K562 (cell line): ENCODE results near the gene ZMYND8. TPM values are rescaled to one million over a fixed set of nuclear protein-coding genes. Genes with fewer than 3 reads are reported as not detected.

Experiments
- ARID1B ChIP-seq: fragments of 450-650 bp; IDR thresholded peaks from 2 replicates; pipeline ENCODE4 v1.6.1; 2016; ENCODE audit warnings: antibody characterized with exemption, mild to moderate bottlenecking, inconsistent platforms
- CEBPG ChIP-seq, 3 experiments: fragments of 200-800 bp in 1 of 3; sonication (Bioruptor generic) in 1 of 3; sonication (generic) in 1 of 3; formaldehyde crosslinking in 1 of 3; IDR thresholded peaks in 2 of 3; conservative IDR thresholded peaks in 1 of 3; 2 replicates each; pipeline versions ENCODE4 v1.6.1 to v1.8.0; 2016 to 2022; ENCODE audit warnings: missing compliant biosample characterization in 2 of 3, missing genetic modification characterization in 2 of 3, mild to moderate bottlenecking in 1 of 3, missing genetic modification reagents in 1 of 3
- E2F8 ChIP-seq: fragments of 450-650 bp; IDR thresholded peaks from 2 replicates; pipeline ENCODE4 v1.7.1; 2018; ENCODE audit warnings: mild to moderate bottlenecking, low read depth; ENCODE audit not compliant: partially characterized antibody
- E4F1 ChIP-seq: fragments of 250-450 bp; sonication (Bioruptor Pico); IDR thresholded peaks from 2 replicates; pipeline ENCODE4 v1.5.0; 2021; ENCODE audit warnings: mild to moderate bottlenecking, borderline replicate concordance
- EP400 ChIP-seq: fragments of 450-650 bp; IDR thresholded peaks from 2 replicates; pipeline ENCODE4 v1.6.1; 2017; ENCODE audit warnings: antibody characterized with exemption, mild to moderate bottlenecking, moderate library complexity
- ESRRB ChIP-seq: fragments of 250-450 bp; sonication (Bioruptor Pico); IDR thresholded peaks from 2 replicates; pipeline ENCODE4 v1.5.0; 2020; ENCODE audit warnings: mild to moderate bottlenecking, moderate library complexity, borderline replicate concordance
- JUN ChIP-seq, 2 experiments: sonication (generic) in 1 of 2; formaldehyde crosslinking in 1 of 2; IDR thresholded peaks; 2 replicates each; pipeline versions ENCODE4 v1.6.1 to v1.8.0; 2012 to 2022; ENCODE audit warnings: borderline replicate concordance in 2 of 2, mild to moderate bottlenecking in 2 of 2, improper control_type of control experiment in 1 of 2, low read depth in 1 of 2, low read length in 1 of 2, missing genetic modification reagents in 1 of 2
- PML ChIP-seq: IDR thresholded peaks from 2 replicates; pipeline ENCODE4 v1.6.1; 2012; ENCODE audit warnings: low read length, inconsistent platforms
- SMARCA5 ChIP-seq: fragments of 450-650 bp; IDR thresholded peaks from 2 replicates; pipeline ENCODE4 v1.6.1; 2016
- THRAP3 ChIP-seq: fragments of 450-650 bp; IDR thresholded peaks from 2 replicates; pipeline ENCODE4 v1.6.1; 2016; ENCODE audit warnings: mild to moderate bottlenecking, inconsistent platforms, borderline replicate concordance
- YY1 ChIP-seq, 3 experiments: IDR thresholded peaks; 2 replicates each; pipeline ENCODE4 v1.6.1; 2011; ENCODE audit warnings: low read length in 2 of 3, mild to moderate bottlenecking in 2 of 3, moderate library complexity in 2 of 3, borderline replicate concordance in 1 of 3, control low read depth in 1 of 3, low read depth in 1 of 3; ENCODE audit not compliant: insufficient read depth in 3 of 3, insufficient replicate concordance in 2 of 3, control insufficient read depth in 1 of 3, insufficient read length in 1 of 3; ENCODE audit errors: extremely low read depth in 1 of 3
- polyA plus RNA-seq, 8 experiments: library from polyadenylated mRNA; depleted of rRNA in 4 of 8; stranded (reverse) in 5 of 8; unstranded in 3 of 8; fragments of >200 nt; fragmentation: Nextera tagmentation in 2 of 8; fragmentation: Illumina TruSeq in 1 of 8; extraction: Ambion mirVana in 2 of 8; extraction: Trizol in 1 of 8; gene quantifications; 2 replicates each; pipeline versions ENCODE4 v1.2.1 to v1.2.3, GENCODE V29; 2011 to 2014; ENCODE audit warnings: inconsistent platforms in 1 of 8, missing spikeins in 1 of 8
- total RNA-seq, 7 experiments: library from RNA; depleted of rRNA in 6 of 7; stranded (reverse); fragments of >200 nt in 6 of 7; fragmentation: Illumina TruSeq in 2 of 7; extraction: Trizol in 2 of 7; gene quantifications; 2 replicates each; pipeline versions ENCODE4 v1.2.1 to v1.2.3, GENCODE V29; 2011 to 2021; ENCODE audit warnings: low replicate concordance in 1 of 7
- TF ChIP-seq, protein P1 (sequence below): fragments of 250-450 bp; sonication (Bioruptor Pico); IDR thresholded peaks from 2 replicates; pipeline ENCODE4 v1.4.0; 2020
- TF ChIP-seq, protein P2 (sequence below): IDR thresholded peaks from 2 replicates; pipeline ENCODE4 v1.6.1; 2011; ENCODE audit not compliant: insufficient read length; ENCODE audit errors: extremely low read depth

The ZMYND8 gene
- total and polyA plus RNA-seq, 9 of the 15 experiments (the other 6 are each of a cell fraction or from before 2014, with no cell fraction given): 31.8 to 148 (median 71.9) TPM

DNA sequence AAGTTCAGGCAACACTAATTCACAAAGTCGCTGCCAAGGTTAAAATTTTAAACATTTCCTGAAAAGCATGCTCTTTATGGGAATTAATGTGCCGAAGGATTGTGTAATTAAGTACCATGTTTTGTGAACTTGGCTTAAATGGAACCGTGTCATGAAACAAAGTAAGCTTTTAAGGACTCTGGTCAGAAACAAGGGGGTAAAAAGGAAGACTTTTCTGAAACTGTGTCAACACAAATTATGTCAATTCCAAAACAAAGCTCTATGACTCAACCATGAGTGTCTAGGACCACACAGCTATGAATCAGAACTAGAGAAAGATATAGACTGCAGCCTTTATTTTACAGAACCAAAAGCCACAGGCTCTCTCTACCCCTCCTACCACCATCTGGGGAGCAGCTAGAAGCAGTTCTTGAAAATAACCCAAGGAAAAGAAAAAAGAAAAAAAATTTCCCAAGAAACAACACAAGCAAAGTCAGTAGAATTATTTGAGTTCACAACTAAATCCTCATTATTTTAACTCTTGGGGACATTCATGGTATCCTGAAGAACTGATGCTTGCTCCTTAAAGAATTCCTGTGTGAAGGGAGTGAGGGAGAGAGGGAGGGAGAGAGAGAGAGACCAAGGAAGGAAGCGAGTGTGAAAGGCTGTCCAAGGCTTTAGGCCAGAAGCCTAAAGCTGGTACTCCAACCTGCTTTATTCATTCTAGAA lies 81.9 kb downstream of the ZMYND8 start (continued):
- TF ChIP-seq, protein P1, sequence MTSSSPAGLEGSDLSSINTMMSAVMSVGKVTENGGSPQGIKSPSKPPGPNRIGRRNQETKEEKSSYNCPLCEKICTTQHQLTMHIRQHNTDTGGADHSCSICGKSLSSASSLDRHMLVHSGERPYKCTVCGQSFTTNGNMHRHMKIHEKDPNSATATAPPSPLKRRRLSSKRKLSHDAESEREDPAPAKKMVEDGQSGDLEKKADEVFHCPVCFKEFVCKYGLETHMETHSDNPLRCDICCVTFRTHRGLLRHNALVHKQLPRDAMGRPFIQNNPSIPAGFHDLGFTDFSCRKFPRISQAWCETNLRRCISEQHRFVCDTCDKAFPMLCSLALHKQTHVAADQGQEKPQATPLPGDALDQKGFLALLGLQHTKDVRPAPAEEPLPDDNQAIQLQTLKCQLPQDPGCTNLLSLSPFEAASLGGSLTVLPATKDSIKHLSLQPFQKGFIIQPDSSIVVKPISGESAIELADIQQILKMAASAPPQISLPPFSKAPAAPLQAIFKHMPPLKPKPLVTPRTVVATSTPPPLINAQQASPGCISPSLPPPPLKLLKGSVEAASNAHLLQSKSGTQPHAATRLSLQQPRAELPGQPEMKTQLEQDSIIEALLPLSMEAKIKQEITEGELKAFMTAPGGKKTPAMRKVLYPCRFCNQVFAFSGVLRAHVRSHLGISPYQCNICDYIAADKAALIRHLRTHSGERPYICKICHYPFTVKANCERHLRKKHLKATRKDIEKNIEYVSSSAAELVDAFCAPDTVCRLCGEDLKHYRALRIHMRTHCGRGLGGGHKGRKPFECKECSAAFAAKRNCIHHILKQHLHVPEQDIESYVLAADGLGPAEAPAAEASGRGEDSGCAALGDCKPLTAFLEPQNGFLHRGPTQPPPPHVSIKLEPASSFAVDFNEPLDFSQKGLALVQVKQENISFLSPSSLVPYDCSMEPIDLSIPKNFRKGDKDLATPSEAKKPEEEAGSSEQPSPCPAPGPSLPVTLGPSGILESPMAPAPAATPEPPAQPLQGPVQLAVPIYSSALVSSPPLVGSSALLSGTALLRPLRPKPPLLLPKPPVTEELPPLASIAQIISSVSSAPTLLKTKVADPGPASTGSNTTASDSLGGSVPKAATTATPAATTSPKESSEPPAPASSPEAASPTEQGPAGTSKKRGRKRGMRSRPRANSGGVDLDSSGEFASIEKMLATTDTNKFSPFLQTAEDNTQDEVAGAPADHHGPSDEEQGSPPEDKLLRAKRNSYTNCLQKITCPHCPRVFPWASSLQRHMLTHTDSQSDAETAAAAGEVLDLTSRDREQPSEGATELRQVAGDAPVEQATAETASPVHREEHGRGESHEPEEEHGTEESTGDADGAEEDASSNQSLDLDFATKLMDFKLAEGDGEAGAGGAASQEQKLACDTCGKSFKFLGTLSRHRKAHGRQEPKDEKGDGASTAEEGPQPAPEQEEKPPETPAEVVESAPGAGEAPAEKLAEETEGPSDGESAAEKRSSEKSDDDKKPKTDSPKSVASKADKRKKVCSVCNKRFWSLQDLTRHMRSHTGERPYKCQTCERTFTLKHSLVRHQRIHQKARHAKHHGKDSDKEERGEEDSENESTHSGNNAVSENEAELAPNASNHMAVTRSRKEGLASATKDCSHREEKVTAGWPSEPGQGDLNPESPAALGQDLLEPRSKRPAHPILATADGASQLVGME: no peak
- TF ChIP-seq SMARCA5 (no peak), EP400 (no peak), CEBPG (CRISPR knock-in tag; IDR thresholded peaks at IDR 0.05) (no peak), CEBPG (tag; conservative IDR thresholded peaks at IDR 0.05 in 1 of 2, IDR thresholded peaks at IDR 0.05 in 1 of 2) (peak in 1 of 2 experiments; percentile 61; a peak in 2 of 4 replicates), YY1 (IDR thresholded peaks at IDR 0.05; ENCODE audit: borderline replicate concordance in 1 of 3, control insufficient read depth in 1 of 3, extremely low read depth in 1 of 3, insufficient read depth in 3 of 3, insufficient read length in 1 of 3, insufficient replicate concordance in 2 of 3, low read depth in 1 of 3, low read length in 2 of 3) (no peak), THRAP3 (no peak), E2F8 (no peak), ESRRB (no peak), JUN (IDR thresholded peaks at IDR 0.05; ENCODE audit: borderline replicate concordance, low read depth, low read length) (peak; percentile 76; the same call in 1 of the 2 replicates), JUN (CRISPR knock-in tag; IDR thresholded peaks at IDR 0.05; ENCODE audit: borderline replicate concordance) (no peak), PML (no peak), ARID1B (peak; percentile 71), E4F1 (no peak)
- TF ChIP-seq, protein P2, sequence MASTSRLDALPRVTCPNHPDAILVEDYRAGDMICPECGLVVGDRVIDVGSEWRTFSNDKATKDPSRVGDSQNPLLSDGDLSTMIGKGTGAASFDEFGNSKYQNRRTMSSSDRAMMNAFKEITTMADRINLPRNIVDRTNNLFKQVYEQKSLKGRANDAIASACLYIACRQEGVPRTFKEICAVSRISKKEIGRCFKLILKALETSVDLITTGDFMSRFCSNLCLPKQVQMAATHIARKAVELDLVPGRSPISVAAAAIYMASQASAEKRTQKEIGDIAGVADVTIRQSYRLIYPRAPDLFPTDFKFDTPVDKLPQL: no peak
